ENCODE measurements around the gene DNPH1. TPM values are rescaled to one million over a fixed set of nuclear protein-coding genes. Genes with fewer than 3 reads are reported as not detected.

Gene DNPH1
- total and polyA plus RNA-seq, 9 of the 15 experiments (the other 6 are each of a cell fraction or from before 2014, with no cell fraction given), result 7.3 to 300 (median 68.7) TPM

- TF ChIP-seq CUX1 (CRISPR knock-in tag; IDR thresholded peaks at IDR 0.05) (no peak), TOE1 (IDR thresholded peaks at IDR 0.05; ENCODE audit: borderline replicate concordance) (no peak), TOE1 (CRISPR knock-in tag; IDR thresholded peaks at IDR 0.05; ENCODE audit: borderline replicate concordance, low read depth) (no peak), ZBTB40 (IDR thresholded peaks at IDR 0.05) (no peak; the same call in 1 of the 2 replicates), ZBTB40 (CRISPR knock-in tag; IDR thresholded peaks at IDR 0.05) (no peak), HBP1 (CRISPR knock-in tag; IDR thresholded peaks at IDR 0.05) (0 out of 2 replicates have a peak, but pooled peaks have one; percentile 72), NR2C1 (IDR thresholded peaks at IDR 0.05) (no peak), NR2C1 (tag; IDR thresholded peaks at IDR 0.05) (no peak), ZBTB33 (CRISPR knock-in tag; IDR thresholded peaks at IDR 0.05) (peak; percentile 70), PRPF4 (IDR thresholded peaks at IDR 0.05; ENCODE audit: insufficient read depth, low read depth, low read length, poor library complexity, severe bottlenecking) (no peak)
Measured at GRCh38 chr6:43183441-43183840, 45.8 kb downstream of the DNPH1 start (continued).
